ENCODE measurements around the gene SCN7A.

DNA sequence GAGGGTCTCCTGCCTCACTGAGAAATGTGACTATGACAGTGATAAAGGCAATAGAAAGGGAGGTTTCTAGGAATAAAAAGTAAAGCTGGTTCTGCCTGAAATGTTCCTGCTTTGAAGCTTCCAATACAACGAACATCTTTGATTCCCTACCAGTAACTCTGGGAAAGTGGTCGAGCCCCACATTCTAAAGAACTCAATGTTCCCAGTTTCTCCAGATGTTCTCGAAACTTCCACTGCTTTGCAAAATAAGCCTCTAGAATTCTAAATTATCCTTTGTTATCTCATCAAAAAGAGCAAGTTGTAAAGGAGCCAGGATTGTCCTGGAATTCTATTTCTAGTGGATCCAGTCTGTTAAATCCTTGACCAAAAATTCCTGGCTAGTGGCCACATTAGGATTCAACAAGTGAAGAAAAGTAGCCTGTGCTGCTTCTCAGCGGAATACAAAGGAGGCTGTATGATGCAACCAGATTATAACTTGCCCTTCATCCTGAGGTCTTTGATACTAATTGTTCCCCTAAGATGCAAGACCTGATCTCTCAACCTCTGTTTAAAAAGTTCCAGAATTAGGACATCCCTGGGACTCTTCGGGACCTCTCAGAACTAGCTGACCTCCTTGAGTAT lies 8.4 kb downstream of the SCN7A start:
- no peak for TF ChIP-seq CTCF (IDR thresholded peaks at IDR 0.05)
- no peak for TF ChIP-seq POLR2A (IDR thresholded peaks at IDR 0.05)
- TF ChIP-seq POLR2AphosphoS5 (IDR thresholded peaks at IDR 0.05), result peak in 2 of 4 donors; percentile 5 to 45
- TF ChIP-seq EP300 (IDR thresholded peaks at IDR 0.05), result no peak
